ENCODE measurements around the gene MOB3A.
A peak's percentile ranks its signal among the peaks of the same experiment; 100 is the strongest.
"Not testable (repeated sequence)": the region's sequence is repeated elsewhere in the genome, so short reads cannot be mapped to it uniquely, and the experiment has no call there.

Gene MOB3A

DNA sequence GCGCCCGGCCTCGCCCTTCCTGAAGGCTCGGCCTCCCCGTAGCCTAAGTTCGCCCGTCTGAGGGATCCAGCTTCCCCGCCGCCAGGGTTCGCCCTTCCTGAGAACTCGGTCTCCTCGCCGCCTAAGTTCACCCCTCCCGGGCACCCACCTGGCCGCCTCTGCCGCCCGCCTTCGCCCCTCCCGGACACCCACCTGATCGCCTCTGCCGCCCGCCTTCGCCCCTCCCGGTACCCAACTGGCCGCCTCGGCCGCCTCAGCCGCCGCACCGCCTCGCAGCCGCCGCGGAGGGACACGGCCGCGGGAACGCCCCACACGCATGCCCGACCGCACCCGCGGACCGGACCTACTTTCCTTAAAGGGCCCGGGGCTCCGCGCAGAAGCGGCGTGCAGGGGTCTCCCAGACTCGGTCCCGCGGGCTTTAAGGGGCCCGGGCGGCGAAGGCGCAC lies at the start of gene MOB3A:
Gene MOB3A (minus strand): TSS at position 293 of the 446 bp plus-strand sequence. CDS start 17,766 bp downstream, outside the sequence.
- peak; percentile 89 to 90 for DNase-seq

DNA sequence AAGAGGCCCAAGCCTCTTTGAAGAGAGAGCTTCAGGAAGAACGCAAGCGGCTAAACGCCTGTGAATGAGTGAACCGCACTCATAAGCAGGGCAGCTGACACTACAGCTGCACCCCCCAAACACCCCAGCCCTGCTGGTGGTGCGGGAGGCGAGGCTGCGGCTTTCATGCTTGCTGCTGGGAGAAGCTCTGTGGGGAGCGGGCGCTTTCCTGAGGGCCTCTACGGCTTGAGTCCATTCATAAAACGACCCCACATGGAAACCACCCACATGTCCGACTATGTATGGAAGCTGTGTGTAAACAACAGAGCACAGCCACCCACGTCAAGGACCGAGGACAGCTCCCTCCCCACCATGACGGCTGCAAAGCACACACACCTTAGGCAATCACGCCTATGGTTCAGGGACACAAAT lies 49.7 kb upstream of the MOB3A start:
- DNase-seq = no peak

DNA sequence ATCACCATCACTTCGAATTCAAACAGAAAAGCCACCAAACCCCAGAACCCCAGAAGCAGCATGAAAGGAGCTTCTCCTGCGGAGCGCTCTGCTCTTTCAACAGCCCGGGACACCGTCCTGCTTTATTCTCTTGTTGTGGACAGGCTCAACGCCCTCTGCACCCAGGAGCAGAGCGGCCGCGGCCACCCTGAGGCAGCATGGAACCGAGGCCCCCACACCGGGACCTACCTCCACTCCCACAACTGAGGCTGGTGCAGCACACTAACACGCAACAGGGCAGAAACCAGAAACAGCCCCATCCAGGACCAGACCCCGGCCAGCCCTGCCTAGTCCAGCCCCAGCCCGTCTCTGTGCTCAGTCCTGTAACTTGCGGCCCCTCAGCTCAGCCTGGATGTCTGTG lies 48.1 kb upstream of the MOB3A start:
- DNase-seq = no peak

DNA sequence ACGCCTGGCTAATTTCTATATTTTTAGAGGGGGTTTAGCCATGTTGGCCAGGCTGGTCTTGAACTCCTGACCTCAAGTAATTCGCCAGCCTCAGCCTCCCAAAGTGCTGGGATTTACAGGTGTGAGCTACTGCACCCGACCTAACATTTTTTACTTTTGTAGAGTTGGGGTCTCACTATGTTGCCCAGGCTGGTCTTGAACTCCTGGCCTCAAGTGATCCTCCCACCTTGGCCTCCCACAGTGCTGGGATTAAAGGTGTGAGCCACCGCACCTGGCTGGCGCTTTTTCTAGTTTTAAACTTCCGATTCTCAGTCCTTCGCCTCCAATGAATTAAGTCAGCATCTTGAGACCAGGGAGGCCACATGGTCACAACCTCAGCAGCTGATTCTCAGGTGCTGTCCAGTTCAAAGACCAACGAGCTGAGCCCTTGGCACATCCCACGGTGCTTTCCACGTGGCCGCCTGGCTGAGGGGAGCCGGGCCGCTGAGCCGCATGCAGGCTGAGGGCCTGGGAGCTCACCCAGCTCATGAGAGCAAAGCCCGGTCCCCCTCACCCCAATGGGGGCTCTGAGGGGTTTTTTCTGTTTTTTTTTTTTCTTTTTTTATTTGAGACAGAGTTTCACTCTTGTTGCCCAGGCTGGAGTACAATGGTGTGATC lies 46.2 kb upstream of the MOB3A start:
- DNase-seq = no peak

DNA sequence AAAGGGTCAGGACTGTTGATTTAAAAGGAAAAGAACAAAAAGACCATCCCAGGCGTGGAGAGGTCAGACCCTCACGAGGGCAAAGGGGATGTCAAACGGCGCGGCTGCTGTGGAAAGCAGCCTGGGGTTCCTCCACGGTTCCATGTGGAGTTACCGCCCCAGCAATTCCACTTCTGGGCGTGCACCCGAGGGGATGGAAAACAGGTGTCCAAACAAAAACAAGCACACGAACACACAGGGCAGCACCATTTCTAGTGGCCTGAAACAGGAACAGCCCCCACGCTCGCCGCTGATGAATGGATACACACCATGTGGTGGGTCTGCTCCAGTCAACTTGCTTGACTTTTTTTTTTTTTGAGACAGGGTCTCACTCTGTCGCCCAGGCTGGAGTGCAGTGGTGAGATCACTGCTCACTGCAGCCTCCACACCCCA lies 44.0 kb upstream of the MOB3A start:
- DNase-seq = no peak

DNA sequence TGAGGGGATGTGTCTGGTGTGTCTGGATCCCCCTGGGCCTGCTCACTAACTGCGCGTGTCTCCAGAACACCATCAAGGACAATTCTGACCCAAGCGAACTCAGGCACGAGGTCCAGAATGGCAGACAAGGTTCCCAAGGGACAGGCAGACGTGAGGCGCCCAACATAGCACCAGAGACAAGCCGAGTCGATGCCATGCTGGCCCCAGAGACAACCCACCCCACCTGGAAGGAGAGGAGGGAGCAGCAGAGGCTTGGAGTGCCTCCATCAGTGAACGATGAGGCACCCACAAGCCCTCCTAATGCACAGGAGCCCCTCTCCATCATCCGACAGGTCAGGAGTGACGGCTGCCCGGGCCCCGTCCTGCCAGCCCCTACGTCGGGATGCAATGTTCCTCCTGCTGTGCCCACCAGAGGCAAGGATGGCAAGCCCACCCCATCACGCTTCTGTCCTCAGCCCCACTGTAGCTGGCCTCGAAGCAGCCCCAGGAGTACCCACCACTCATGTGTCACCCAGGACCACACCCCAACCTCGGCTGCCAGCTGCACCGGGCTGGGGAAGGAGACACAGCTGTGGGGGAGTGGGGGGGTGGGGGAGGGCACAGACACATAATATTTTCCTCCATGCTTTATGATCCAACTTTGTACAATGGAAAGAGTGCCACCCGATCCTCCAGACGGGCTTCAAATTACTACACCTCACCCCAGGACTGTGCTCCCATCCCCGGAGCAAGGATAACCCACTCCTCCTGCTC lies 43.4 kb upstream of the MOB3A start:
- DNase-seq = no peak

DNA sequence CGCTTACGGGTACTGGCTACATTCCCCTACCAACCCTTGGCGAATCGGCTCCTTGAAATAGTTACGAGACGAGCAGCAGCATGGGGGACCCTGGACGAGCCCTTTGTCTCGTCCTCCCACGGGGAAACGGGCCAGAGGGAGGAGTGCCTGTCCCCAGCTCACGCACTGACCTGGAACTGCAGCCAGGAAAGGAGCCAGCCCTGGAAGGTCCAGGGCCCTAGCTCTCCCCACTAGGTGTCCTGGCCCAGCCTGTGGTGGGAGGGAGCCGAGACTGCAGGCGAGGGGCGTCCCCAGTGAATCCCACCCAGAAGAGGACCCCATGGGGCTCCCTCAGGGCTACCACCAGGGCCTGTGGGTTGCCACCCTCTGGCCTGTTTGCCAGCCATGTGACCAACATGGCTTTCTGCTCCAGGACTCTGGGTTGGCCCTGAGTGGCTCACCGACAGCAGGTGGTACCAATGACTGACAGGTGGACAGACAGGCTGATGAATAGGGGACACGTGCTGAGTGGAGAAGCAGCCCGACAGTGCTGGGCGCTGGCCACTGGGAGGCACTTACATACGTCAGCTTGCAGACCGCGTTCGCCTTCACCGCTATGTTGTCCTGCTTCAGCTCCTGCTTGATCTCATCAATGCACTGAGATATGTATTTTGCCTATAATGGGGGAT lies 42.1 kb upstream of the MOB3A start:
- DNase-seq = no peak

DNA sequence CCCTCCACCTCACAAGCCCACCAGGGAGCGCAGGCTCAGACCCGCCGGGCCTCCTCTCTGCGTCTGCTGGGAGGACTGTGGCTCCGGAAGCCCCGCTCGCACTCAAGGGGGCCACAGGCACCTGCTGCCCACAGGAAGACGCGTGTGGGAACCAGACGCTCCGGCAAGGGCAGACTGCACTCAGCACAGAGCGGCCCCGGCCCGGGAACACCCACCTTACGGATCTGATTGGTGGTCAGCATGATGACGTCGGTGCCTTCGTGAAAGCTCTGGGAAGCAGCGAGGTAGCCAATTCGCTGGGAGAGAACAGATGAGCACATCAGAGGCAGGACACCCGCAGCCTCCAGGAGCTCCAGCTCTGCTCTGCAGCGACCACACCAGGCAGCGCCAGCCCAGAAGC lies 40.7 kb upstream of the MOB3A start:
- DNase-seq = no peak

DNA sequence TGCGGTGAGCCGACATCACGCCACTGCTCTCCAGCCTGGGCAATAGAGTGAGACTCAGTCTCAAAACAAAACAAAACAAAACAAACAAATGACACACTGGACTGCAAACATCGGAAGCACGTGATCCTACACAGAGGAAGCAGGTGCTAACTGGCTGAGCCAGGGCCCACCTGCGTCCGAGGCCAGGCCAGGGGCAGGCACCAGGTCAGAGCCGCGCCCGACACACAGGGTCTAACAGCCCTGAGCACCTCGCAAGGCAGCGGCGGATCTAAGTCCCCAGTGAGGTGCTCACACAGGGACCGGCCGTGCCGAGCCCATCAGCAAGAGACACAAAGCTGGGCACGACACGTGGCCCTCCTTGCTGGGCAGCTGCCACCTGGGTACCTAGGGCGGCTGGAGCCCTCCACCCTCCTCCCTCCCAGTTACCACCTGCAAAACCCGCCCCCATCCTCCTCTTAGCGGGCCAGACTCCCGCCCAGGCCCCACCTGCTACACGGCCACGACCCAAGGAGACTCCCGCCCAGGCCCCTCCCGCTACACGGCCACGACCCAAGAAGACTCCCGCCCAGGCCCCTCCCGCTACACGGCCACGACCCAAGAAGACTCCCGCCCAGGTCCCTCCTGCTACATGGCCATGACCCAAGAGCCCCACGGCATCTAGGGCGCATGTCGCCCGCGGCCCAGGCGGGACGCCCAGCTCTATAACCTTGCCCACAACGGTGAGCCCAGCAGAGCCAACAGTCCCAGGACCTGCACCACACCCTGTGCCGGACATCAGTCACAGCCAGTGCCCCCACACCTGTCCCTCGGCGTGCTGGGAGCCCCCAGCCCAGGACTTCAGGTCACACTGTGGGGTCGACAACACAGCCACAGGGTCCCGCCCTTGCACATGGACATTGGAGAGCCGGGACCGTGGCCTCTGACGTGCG lies 39.6 kb upstream of the MOB3A start:
- DNase-seq = no peak

DNA sequence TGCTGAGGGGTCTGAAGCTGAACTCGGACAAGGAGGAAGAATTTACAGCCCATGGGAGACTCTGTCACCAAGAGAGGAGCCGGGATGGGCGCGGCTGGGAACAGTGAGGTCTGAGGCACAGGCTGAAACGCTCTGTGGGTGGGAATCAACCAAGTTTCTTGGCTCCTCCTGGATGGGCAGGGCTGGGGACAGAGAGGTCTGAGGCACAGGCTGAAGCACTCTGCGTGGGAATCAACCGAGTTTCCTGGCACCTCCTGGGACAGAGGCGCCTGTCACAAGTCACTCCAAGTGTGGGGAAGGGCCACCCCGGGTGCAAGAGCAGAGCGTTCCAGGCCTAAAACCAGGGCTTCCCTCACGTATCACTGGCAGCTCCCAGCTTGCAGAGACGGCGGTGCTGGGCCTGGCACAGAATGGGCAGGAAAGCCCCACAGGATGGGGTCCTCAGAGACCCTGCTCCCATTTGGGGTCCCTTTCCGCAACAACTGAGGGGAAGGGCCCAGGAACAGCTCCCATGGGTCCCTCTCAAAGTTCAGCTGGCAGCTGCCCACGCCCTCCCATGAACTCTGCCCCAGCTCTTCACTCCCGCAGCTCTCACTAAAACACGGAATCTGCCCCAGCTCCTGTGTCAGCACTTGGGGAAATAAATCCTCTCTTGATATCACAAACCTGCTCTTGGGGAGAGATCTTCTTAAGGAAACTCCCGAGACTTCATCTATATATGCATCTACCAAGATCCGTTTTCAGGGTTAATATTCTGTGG lies 36.8 kb upstream of the MOB3A start:
- DNase-seq = no peak

DNA sequence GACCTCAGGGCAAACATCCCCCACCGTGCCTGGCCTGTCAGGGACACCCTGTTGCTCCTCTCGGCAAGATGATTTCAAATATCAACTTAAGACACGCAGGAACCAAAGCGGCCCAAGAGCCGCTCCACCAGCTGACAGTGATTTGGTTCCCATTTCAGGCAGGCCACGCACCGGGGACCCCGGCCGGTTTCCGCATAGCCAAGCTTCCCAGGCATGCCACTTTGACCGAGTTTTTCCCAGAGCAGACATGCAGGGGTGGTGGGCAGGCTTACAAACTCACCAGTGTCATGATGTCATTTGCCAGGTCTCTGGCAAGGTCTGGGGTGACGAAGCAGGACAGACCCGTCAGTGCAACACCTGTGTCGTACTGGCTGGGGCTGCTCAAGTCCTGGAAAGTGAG lies 36.1 kb upstream of the MOB3A start:
- no peak for DNase-seq

DNA sequence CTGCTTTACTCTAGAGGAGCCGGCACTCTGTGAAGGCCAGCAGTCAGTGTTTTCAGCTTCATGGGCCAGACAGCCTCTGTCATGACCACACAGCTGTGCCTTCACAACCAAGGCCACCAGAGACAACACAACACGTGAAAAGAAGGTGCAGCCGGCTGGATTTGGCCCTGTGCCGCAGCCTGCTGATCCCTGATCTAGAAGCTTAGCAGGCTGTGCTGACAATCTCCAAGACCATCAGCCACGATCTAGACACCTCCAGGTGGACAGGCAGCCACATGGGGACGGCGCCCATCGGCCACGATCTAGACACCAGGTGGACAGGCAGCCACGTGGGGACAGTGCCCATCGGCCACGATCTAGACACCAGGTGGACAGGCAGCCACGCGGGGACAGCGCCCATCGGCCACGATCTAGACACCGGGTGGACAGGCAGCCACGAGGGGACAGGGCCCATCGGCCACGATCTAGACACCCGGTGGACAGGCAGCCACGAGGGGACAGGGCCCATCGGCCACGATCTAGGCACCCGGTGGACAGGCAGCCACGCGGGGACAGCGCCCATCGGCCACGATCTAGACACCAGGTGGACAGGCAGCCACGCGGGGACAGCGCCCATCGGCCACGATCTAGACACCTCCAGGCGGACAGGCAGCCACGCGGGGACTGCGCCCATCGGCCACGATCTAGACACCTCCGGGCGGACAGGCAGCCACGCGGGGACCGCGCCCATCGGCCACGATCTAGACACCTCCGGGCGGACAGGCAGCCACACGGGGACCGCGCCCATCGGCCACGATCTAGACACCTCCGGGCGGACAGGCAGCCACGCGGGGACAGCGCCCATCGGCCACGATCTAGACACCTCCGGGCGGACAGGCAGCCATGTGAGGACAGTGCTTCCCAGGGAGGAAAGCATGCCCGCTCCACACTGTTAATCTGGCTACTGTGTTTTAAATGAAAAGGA lies 35.2 kb upstream of the MOB3A start:
- not testable (repeated sequence) for DNase-seq

DNA sequence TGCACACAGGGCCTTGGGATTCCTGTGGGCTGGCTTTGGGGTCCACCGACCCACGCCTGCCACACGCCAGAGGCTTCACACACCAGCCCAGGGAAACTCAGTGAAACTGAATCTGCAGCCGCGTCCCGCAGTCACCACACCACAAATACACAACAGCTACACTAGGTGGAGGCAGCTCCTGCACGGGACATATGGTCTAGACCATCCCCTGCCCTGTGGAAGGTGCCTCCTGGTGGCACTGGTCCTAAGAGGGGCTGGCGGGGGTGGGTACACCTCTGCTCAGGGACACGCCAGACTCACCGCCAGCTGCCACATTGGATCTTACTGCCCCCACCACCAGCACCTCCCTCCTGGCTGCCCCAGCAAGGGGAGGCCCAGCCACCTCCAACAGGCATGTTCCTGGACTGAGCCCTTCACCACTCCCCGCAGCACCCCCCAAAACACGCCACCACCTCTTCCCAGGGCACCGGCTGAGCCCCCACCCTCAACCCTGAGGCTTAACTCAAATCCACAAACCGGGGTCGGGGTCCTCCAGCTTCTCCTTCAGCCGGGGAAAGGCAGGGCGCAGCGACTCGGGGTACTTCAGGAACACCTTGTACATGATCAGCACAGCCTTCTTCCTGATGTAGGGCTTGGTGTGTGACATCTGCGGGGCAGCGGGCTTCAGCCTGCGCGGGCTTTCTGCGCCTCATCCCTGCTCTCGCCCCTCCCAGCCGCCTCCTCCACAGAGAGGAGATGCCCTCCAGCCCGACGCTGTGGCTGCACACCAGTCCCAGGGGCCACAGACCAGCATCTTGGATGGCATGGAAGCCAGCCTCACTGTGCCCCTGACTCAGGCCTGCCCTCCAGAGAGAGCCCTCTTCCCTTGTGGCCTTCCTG lies 34.0 kb upstream of the MOB3A start:
- DNase-seq = no peak

DNA sequence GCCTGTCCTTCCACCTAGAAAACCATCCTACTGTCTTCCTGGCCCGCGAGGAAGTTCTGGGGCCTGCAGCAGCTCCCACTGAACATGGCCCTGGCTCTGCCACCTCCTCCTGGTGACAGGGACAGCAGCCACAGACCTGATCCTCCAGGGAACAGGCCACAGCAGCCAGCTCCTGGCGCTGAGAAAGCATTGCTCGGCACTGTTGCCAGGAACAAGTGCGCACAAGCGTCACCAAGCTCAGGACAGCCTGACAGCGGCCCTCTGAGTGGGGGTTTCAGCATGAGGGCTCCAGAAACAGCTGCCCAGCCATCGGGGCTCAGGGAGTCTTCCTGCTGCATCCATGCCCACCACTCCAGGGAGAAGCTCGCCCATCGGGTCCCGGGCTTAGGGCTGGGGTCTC lies 33.4 kb upstream of the MOB3A start:
- no peak for DNase-seq

DNA sequence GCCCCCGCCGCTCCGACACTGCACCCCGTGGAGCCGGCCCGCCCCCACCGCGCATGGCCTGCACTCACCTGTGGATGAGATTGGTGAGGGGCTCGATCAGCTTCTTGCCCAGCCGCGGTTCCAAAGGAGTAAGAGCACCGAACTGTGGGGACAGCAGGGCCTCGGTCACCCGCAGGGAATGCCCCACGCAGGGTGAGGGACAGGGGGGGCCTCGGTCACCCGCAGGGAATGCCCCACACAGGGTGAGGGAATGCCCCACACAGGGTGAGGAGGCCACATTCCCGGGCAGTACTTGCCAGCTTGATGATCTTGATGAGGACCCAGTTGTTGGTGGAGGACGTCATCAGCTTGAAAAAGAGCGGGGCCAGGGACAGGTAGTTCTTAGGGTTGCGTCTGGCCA lies 32.9 kb upstream of the MOB3A start:
- no peak for DNase-seq

DNA sequence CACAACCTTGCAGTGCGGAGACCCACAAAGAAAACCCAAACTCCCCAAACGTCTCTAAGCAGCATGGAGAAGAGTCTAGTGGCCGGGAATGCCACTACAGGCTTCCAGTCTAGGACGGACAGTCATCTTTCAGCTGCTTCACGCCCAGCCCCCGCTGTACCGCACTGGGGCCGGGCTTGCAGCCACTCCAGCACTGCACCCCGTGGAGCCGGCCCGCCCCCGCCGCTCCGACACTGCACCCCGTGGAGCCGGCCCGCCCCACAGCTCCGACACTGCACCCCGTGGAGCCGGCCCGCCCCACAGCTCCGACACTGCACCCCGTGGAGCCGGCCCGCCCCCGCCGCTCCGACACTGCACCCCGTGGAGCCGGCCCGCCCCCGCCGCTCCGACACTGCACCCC lies 32.1 kb upstream of the MOB3A start:
- not testable (repeated sequence) for DNase-seq

DNA sequence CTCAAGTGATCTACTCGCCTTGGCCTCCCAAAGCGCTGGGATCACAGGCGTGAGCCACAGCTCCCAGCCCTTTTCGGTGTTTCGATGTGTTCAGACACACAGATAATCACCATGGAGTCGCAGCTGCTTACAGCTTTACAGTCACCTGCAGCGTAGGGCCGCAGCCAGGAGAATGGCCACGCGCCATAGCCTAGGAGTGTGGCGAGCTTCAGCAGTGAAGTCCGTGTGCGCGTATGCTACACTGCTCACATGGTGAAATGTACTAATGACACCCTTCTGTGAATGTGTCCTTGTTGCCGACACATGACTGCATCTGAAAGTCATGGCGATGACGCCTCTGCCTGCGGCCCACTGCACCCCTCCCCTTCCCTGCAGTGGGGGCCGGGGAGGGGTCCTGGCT lies 31.6 kb upstream of the MOB3A start:
- DNase-seq = no peak

DNA sequence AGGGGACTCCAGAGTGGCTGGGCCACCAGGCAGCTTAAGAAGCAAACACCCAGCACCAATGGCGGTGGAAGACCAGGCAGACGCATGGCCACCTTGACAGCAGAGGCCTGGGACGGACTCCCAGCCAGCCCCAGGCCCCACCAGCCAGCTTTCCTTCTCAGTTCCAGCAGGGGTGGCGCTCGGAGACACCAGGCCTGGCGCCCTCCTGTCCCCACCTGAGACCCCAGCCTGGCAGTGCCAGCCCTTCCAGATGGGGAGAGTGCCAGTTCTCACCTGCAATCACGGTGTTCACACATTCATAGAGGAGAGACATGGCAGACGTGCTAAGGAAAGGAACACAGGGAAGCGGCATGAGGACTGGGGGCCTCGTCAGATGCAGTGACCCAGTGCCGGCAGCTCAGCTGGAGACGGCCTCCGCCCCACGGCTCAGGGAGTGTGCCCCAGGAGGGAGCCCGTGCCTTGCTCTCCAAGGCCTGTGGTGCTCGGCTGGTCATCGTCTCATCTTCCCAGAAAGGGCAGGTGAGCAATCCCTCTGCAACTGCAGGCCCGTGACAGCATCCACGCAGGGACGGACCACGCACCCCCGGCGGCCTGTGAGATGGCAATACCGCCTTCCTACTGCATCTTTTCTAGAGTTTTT lies 30.9 kb upstream of the MOB3A start:
- DNase-seq = no peak

DNA sequence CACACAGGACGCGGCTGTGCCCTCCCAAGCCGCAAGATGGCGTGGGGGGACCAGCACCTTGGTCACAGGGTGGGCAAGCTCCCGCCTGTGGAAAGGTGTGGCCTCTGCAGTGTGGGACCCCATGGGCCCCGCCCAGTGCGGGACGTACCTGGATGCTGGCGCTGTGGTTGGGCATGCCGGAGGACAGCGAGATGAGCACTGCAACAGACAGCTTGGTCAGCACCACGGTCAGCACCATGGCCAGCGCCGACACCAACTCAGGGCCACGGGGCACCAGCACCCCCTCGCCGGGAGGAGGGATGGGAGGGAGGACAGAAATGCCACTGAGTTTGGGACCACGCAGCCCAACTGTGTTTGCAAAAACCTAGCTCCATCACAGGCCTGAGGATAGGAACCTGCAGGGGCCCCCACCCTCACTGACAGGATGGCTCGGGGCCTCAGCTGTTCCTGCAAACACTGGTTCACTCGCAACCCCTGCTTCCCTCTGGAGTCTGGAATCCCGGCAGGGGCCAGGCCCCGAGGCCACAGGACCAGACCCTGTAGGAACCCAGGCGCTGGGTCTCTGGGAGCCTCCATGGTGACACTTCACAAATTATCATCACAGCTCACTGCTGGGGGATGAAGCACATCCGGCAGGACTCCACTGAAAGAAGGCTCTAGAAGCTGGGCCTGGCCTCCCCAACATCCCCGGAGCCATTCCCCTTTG lies 27.7 kb upstream of the MOB3A start:
- no peak for DNase-seq

Data from CD4-positive, alpha-beta T cell treated with Interleukin-1 beta for 1 hour (primary cell).